Measurements from ENCODE around the gene RAB9A.
"Not testable (repeated sequence)": the region's sequence is repeated elsewhere in the genome, so short reads cannot be mapped to it uniquely, and the experiment has no call there.

RAB9A gene

DNA sequence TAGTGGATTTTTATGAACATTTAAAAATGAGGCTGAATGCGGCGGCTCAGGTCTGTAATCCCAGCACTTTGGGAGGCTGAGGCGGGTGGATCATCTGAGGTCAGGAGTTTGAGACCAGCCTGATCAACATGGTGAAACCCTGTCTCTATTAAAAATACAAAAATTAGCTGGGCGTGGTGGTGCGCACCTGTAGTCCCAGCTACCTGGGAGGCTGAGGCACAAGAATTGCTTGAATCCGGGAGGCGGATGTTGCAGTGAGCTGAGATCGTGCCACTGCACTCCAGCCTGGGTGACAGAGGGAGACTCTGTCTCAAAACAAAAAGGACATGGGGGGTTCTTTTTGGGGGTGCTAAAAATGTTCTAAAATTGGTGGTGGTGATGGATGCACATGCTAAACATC is 19.2 kb upstream of the RAB9A start:
- not testable (repeated sequence) for DNase-seq (ENCODE audit: low spot score)

- DNase-seq (ENCODE audit: low spot score): no peak
Measured at GRCh38 chrX:13670197-13670596, 18.7 kb upstream of the RAB9A start.

- DNase-seq (ENCODE audit: low spot score): no peak
Measured at GRCh38 chrX:13673016-13673415, 15.9 kb upstream of the RAB9A start.

- no peak for DNase-seq (ENCODE audit: low spot score)
Measured at GRCh38 chrX:13676885-13677284, 12.0 kb upstream of the RAB9A start.

GRCh38 chrX:13679700-13680099 is 9.2 kb upstream of the RAB9A start:
- not testable (repeated sequence) for DNase-seq (ENCODE audit: low spot score)

DNA sequence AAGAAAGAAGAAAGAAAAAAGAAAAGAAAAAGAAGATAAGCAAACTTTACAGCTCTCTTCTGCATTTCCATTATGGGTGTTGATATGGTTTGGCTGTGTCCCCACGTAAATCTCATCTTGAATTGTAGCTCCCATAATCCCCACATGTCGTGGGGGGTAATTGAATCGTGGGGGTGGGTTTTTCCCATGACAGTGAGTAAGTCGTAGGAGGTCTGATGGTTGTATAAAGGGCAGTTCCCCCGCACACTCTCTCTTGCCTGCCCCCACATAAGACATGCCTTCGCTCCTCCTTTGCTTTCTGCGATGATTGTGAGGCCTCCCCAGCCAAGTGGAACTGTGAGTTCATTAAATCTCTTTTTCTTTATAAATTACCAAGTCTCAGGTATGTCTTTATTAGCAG is 7.3 kb upstream of the RAB9A start:
- DNase-seq (ENCODE audit: low spot score): no peak

- no peak for DNase-seq (ENCODE audit: low spot score)
Measured at GRCh38 chrX:13684361-13684760, 4.6 kb upstream of the RAB9A start.

GRCh38 chrX:13685126-13685763 is 3.7 kb upstream of the RAB9A start:
- DNase-seq (ENCODE audit: low spot score): no peak

GRCh38 chrX:13687203-13687602 is 1.7 kb upstream of the RAB9A start:
- no peak for DNase-seq (ENCODE audit: low spot score)

DNA sequence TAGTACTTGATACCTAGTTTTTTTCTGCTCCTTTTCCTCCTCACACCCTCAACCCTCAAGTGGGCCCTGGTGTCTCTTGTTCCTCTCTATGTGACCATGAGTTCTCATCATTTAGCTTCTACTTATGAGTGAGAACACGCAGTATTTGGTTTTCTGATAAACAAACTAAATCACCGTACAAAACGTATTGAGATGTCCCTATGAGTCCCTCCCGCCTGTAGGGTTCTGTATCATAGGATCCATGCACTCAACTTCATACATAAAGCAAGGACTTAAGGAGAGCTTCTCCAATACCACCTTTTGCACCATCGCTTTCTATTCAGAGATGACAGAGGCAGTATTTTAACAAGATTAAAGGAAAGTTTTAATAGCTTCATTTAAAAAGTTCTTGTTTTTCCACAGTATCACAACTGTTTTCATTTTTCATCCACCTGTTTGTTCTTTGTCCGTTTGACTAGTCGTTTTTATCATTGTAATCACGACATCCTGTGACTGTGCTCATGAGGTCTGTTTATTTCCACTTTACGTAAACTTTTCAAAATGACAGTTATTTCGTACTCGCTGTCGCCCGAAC is 457 bp upstream of the RAB9A start:
- DNase-seq (ENCODE audit: low spot score): no peak

GRCh38 chrX:13689741-13690211 is 848 bp downstream of the RAB9A start:
- peak; percentile 39 for DNase-seq (ENCODE audit: low spot score)

DNA sequence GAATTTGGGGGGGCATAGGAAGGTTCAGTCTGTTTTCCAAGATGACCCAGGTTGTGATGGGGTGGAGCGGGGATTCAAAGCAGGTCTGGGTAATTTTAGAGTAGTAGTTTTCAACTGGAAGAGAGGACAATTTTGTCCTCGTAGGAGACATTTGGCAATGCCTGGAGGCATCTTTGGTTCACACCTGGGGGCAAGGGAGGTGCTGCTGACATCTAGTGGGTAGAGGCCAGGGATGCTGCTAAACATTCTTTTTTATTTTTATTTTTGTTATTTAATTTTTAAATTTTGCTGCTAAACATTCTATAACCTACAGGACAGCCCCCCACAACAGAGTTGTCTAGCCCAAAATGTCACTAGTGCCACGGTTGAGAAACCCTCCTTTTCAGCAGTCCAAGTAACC is 1.9 kb downstream of the RAB9A start:
- DNase-seq (ENCODE audit: low spot score): no peak

DNA sequence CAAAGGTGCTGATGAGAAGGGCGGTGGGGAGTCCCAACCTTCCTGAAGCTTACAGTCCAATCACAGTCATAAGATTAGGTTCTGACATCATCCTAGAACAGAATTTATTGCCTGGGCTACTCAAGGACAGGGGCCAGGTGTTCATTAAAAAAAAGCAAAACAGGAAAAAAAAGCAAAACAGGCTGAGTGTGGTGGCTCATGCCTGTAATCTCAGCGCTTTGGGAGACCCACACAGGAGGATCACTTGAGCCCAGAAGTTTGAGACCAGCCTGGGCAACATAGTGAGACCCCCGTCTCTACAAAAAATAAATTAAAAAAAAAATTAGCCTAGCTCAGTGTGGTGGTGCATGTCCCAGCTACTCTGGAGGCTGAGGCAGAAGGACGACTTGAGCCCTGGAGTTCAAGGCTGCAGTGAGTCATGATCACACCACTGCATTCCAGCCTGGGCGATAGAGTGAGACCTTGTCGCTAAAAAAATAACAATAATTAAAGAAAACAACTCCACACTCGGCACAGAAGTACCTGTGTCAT is 3.0 kb downstream of the RAB9A start:
- no peak for DNase-seq (ENCODE audit: low spot score)

DNA sequence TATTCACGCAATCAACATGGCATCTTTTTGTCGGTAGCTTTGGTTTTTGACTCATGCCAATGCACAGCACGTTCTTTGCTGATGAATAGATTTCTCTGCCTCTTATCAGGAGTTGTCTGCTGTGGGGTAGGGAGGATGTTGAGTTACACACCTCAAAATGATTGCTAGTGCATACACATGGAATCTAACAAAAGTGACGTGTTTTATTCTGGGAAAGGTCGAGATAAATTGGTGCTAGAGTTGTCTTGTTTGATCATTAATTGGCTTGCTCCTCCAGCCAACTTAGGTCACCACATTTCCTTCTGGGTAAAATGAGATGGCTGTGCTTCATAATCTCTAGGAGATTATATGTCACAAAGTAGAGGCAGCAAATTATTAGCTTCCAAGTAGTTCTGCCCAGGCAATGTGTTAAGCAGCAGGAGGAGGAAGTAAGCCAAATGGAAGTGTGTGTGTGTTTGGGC is 3.9 kb downstream of the RAB9A start:
- DNase-seq (ENCODE audit: low spot score): no peak

DNA sequence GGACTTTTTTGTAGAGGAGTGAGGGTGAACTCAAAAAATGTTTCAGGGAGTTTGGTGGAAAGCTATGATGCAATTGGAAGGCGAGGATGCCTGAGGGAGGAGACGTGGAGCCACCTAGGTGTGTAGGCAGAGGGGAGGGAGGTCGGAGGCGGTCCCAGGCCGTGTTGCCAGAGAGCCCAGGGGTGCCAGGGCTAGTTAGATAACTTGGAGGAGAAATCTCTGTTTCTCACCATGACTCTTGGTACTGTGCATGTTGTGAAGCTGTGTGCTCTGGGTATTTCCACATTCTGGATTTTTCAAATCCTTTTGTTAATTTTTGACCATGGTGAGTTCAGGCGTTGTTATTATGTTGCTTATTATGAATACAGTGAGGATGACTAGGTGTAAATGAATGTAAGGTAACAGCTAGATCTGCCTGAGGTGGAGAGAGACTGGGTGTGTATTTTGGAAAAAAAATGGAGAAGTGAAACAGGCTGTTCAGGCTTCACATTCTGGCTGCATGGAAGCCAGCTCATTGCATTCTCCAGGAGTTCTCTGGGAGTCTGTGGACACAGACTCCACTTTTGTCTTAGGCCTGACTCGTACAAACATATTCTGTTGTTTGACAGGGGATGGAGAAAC is 4.5 kb downstream of the RAB9A start:
- peak; percentile 44 for DNase-seq (ENCODE audit: low spot score)

- no peak for DNase-seq (ENCODE audit: low spot score)
Measured at GRCh38 chrX:13694359-13694758, 5.4 kb downstream of the RAB9A start.

- DNase-seq (ENCODE audit: low spot score): no peak
Measured at GRCh38 chrX:13694983-13695382, 6.1 kb downstream of the RAB9A start.

GRCh38 chrX:13695601-13696115 is 6.7 kb downstream of the RAB9A start:
- no peak for DNase-seq (ENCODE audit: low spot score)

GRCh38 chrX:13697455-13697854 is 8.5 kb downstream of the RAB9A start:
- no peak for DNase-seq (ENCODE audit: low spot score)

DNA sequence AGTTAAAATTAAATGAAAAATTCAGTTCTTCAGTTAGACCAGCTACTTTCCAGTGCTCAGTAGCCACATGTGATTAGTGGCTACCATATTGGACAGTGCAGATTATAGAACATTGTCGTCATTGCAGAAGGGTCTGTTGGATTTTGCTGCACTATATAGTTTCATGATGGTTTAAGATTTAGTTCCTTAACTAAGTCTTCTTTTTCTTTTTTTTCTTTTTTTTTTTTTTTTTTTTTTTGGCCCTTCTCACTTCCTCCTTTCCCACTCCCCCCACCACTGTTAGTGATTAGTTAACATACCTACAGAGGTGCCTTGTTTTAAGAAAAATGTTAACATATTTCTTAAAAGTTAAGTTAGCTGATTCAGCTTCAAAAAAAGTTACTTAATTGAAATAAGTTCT is 9.0 kb downstream of the RAB9A start:
- DNase-seq (ENCODE audit: low spot score): no peak

DNA sequence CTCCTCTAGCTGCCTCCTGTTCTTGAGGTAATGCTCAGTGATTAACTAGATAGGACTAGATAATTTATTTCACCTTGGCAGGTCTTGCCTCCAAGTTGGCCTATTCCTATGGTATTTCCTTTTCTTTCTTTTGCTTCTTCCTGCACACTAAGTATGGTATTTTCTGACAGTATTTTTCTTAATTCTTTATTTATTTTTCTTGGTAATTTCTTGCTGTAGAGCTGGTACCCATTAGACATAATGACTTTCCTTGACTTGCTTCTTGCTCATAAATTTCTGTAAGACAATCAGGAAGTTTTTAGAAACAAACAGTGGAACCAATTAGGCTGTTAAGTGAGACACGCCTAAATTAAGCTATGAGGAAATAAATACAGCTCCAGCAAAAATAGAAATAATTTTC is 9.5 kb downstream of the RAB9A start:
- DNase-seq (ENCODE audit: low spot score): no peak

DNA sequence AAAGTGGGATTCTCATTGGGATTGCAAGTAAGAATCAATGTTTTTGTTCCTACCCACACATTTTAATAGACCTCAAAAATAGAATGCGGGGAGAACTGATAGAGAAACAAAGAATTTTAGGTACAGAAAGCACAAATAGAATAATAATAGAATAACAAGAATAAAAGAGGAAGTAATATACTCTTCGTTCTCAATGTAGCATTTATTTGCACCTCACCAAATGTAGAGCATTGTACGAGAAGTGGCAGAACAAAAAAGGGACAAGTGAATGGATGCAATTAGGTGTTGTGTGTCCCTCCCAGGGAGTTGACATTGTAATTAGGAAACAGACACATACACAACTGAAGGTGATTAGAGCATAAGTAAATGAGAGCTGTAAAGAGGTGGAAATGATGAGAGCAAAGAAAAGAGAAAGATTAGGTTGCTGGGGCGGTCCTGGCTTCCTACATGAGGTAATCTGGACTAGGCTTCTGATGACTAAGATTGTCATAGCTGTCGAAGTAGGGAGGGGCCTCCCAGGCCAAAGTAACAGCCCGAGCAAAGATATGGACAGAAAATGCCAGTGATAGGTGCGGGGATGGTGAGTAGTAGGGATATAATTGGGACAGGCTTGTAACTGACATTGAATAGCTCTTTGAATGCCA is 10.4 kb downstream of the RAB9A start:
- DNase-seq (ENCODE audit: low spot score): no peak

DNA sequence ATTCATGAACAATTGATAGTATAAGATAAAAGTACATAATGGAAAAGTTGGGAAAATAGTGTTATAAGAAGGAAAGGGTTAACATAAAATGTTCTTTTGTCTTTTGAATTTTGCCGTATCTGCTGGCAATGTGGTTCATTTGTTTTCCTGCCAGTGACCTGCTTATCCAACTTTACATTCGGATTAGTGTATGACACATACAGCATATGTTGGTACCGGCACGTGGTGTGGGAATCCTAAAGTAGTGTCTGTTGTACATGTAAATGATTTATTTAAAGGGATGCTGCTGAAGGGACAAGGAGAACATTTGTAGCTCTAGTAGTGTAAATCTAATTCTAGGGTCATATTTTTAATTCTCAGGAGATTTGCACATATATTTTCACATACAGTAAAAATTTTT is 11.5 kb downstream of the RAB9A start:
- DNase-seq (ENCODE audit: low spot score): no peak

All from globus pallidus (tissue), 1 donor.